IMR-90 (cell line): Measurements from ENCODE around the gene ACOX1.

Experiments
- NFE2L2 ChIP-seq: fragments of 150-350 bp; IDR thresholded peaks from 2 replicates; pipeline ENCODE4 v1.6.1; 2016; ENCODE audit warnings: low read depth, mild to moderate bottlenecking, low read length
- RAD21 ChIP-seq: IDR thresholded peaks from 2 replicates; pipeline ENCODE4 v1.6.1; 2012; ENCODE audit warnings: low read length, improper control_type of control experiment
- TF ChIP-seq, protein P1 (sequence below): conservative IDR thresholded peaks from 2 replicates; pipeline ENCODE4 v1.5.1; 2012; ENCODE audit warnings: mild to moderate bottlenecking, low read depth, low read length, improper control_type of control experiment
- TF ChIP-seq, protein P2 (sequence below): fragments of 150-350 bp; IDR thresholded peaks from 2 replicates; pipeline ENCODE4 v1.6.1; 2016; ENCODE audit warnings: low read depth, mild to moderate bottlenecking, low read length, moderate library complexity, borderline replicate concordance

DNA sequence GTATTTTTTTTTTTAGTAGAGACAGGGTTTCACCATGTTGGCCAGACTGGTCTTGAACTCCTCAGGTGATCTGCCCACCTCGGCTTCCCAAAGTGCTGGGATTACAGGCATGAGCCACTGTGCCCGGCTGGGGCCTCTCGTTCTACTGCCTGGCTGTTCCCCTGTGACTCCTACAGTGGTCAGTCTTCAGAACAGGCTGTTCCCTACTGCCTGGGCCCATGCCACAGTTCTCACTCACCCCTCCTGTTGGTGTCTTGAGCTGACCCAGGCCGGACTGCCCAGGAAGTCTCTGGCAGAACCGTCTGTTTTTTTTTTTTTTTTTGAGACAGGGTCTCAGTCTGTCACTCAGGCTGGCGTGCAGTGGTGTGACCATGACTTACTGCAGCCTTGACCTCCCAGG is 24.9 kb upstream of the ACOX1 start:
- TF ChIP-seq, protein P1, sequence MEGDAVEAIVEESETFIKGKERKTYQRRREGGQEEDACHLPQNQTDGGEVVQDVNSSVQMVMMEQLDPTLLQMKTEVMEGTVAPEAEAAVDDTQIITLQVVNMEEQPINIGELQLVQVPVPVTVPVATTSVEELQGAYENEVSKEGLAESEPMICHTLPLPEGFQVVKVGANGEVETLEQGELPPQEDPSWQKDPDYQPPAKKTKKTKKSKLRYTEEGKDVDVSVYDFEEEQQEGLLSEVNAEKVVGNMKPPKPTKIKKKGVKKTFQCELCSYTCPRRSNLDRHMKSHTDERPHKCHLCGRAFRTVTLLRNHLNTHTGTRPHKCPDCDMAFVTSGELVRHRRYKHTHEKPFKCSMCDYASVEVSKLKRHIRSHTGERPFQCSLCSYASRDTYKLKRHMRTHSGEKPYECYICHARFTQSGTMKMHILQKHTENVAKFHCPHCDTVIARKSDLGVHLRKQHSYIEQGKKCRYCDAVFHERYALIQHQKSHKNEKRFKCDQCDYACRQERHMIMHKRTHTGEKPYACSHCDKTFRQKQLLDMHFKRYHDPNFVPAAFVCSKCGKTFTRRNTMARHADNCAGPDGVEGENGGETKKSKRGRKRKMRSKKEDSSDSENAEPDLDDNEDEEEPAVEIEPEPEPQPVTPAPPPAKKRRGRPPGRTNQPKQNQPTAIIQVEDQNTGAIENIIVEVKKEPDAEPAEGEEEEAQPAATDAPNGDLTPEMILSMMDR: no peak
- TF ChIP-seq, protein P2, sequence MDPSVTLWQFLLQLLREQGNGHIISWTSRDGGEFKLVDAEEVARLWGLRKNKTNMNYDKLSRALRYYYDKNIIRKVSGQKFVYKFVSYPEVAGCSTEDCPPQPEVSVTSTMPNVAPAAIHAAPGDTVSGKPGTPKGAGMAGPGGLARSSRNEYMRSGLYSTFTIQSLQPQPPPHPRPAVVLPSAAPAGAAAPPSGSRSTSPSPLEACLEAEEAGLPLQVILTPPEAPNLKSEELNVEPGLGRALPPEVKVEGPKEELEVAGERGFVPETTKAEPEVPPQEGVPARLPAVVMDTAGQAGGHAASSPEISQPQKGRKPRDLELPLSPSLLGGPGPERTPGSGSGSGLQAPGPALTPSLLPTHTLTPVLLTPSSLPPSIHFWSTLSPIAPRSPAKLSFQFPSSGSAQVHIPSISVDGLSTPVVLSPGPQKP: no peak
- TF ChIP-seq RAD21 (no peak), NFE2L2 (no peak)
